Adrenal gland (tissue), 5 donors: ENCODE results near the gene CSNK1A1.

Experiments used
- POLR2A ChIP-seq, 2 donors: fragments of 450-650 bp; IDR thresholded peaks; one replicate each; pipeline ENCODE4 v1.6.1; 2017; ENCODE audit warnings: antibody characterized with exemption in 2 of 2, mild to moderate bottlenecking in 2 of 2, moderate library complexity in 1 of 2
- TF ChIP-seq, protein P1 (sequence below), 6 experiments: fragments of 450-650 bp in 4 of 6; fragments of 200-600 bp in 2 of 6; sonication (generic) in 1 of 6; IDR thresholded peaks; 1 replicate in 5 of 6; 2 replicates in 1 of 6; pipeline versions ENCODE4 v1.5.1 to v1.8.0; 2016 to 2021; ENCODE audit warnings: antibody characterized with exemption in 6 of 6, mild to moderate bottlenecking in 2 of 6, moderate library complexity in 1 of 6
- donor health status: DM: no; HTN: no; CAD: no.

DNA sequence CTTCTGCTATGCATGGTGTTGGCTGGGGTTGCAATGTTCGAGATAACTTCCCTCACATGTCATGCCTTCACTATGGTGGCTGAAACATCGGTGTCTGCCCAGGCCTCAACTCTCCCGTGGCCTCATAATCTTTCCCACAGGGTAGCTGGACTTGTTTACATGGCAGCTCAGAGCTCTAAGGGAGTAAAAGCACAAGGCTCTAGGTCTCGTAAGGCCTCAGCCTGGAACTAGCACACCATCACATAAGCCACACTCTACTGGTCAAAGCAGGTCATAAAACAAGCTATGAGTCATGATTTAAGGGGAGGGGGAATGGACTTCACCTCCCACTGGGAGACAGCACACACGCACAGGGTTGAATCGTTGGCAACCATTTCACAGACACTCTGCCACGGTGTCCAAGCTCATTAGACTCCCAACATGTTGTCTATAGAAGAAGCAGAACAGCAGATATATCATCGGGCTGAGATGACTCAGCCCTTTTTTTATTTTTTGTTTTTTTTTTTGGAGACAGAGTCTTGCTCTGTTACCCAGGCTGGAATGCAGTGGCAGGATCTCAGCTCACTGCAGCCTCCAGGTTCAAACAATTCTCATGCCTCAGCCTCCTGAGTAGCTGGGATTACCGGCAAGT lies 105.4 kb downstream of the CSNK1A1 start:
- TF ChIP-seq, protein P1, sequence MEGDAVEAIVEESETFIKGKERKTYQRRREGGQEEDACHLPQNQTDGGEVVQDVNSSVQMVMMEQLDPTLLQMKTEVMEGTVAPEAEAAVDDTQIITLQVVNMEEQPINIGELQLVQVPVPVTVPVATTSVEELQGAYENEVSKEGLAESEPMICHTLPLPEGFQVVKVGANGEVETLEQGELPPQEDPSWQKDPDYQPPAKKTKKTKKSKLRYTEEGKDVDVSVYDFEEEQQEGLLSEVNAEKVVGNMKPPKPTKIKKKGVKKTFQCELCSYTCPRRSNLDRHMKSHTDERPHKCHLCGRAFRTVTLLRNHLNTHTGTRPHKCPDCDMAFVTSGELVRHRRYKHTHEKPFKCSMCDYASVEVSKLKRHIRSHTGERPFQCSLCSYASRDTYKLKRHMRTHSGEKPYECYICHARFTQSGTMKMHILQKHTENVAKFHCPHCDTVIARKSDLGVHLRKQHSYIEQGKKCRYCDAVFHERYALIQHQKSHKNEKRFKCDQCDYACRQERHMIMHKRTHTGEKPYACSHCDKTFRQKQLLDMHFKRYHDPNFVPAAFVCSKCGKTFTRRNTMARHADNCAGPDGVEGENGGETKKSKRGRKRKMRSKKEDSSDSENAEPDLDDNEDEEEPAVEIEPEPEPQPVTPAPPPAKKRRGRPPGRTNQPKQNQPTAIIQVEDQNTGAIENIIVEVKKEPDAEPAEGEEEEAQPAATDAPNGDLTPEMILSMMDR (IDR thresholded peaks at IDR 0.05) = no peak
- peak in 1 of 2 donors; percentile 11 for TF ChIP-seq POLR2A (IDR thresholded peaks at IDR 0.05)
